ENCODE measurements around the gene NDUFC2.
"Not testable (repeated sequence)": the region's sequence is repeated elsewhere in the genome, so short reads cannot be mapped to it uniquely, and the experiment has no call there.

Gene NDUFC2

DNA sequence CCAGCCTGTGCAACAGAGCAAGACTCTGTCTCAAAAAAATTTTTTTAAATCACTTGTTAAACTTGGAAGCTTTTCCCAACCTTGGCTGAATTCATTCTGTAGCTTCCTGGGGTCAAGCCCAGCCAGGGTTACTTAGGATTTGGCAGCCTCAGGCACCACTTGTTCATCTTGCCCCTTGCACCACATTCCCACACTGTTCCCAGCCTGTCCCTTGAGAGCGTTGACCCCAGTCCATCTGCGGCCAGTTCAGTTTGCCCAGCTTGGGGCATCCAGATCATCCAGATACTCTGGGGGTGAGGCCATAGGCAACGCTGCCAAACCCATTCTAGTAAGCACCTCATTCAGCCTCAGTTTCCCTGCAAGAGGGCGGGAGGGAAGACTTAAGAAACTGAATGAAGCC is 24.7 kb downstream of the NDUFC2 start:
- DNase-seq (ENCODE audit: low read depth, low spot score): no peak

DNA sequence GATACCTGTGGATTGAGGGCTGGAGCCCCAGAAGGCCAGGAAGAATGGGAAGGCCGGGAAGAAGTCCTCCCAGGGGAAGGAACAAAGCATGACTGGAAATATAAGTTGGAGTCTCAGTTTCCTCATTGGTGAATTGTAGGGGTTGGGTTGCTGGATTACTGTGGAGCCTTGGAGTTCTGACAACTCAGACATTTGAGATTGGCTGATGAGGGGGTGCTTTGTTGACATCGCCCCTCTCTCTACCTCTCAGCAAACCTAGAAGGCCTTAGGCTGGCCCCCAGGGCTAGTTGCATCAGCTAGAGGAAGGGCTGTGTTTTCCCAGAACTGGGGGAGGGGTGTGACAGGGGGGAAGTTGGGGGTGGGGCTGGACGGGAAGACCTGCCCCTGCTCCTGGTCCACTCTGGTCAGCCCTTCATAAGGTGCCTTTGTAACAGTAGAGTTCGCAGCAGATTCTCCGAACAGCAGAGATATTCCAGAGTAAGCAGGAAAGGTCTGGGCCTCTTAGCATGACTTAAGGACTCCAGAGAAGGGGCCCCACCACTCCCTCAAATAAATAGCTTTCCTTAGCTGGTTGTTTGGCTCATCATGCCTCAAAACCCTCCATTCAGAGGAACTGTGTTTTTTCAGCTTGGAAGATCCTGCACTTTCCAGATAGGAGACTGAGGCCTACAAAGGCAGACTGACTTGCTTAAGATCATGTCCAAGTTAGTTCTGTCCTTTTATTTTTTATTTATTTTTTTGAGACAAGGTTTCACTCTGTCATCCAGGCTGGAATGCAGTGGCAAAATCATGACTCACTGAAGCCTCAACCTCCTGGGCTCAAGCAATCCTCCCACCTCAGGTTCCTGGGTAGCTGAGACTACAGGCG is 28.5 kb downstream of the NDUFC2 start:
- no peak for DNase-seq (ENCODE audit: low read depth, low spot score)

DNA sequence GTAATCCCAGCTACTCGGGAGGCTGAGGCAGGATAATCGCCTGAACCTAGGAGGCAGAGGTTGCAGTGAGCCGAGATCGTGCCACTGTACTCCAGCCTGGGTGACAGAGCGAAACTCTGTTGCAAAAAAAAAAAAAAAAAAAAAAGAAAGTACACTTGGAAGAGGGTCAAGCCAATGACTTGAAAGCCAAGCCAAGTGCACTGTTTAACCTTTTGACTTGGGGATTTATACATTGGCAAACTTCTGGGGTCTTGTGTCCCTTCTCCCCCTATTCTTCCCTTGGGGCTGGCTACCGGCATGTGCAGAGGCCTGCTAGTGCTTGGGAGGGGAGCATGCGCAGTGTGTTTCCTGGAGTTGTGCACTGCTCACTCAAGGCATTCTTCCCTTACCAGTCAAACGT is 30.3 kb downstream of the NDUFC2 start:
- DNase-seq (ENCODE audit: low read depth, low spot score): no peak

DNA sequence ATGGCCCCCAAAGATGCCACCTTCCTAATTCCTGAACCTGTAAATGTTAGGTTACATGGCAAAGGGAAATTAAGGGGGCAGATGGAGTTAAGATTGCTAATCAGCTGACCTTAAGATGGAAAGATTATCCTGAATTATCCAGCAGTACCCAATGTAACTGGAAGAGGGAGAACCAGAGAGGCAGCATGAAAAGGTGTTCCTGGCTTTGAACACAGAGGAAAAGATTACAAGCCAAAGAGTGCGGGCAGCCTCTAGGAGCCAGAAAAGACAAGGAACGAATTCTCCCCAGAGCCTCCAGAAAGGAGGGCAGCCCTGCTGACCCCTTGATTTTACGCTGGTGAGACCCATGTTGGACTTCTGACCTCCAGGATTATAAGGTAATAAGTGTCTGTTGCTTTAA is 31.1 kb downstream of the NDUFC2 start:
- no peak for DNase-seq (ENCODE audit: low read depth, low spot score)

DNA sequence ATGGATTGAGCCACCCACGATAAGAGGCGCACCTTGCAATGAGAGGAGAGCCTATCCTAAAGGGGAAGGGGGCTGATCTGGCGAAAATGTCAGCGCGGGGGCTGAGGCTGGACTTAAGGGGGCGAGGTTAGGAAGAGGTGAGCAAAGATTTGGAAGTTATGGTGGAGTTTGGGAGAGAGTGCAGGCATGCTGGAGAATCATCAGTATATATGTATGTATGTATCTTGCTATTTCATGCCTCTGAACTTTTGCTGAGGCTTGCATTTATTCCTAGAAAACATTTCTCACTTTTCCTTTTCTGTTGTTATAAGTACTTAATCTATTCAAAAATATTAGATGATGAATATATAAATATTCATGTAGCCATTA is 33.2 kb downstream of the NDUFC2 start:
- no peak for DNase-seq (ENCODE audit: low read depth, low spot score)

DNA sequence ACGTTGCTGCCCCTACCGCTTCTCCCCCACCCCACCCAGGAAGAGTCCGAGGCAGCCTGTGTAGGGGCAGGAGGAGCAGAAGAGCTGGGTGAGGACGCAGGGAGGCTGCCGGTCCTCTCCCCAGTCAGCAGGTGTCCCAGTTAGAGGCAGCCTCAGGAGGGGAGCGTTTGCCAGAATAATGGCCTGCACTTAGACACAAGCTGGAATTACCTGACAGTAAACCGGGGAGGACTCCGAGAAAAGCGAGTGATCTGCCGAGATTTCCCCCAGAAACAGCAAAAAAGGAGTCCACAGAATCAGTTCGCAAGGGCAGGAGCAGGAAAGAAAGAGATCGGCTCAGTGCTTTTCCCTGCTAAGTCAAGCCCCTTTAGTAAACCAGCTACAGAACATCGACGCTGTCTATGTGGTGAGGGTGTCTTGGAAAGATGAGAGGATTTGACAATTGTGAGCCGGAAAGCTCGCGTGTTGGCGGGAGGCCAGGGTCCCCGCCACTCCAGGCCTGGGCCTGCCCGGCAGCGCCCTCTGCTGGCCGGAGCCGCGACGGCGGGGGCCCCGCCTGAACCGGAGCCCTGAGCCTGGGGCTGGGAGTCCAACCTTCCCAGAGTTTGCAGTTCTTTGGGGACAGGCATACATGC is 33.7 kb downstream of the NDUFC2 start:
- DNase-seq (ENCODE audit: low read depth, low spot score): no peak

DNA sequence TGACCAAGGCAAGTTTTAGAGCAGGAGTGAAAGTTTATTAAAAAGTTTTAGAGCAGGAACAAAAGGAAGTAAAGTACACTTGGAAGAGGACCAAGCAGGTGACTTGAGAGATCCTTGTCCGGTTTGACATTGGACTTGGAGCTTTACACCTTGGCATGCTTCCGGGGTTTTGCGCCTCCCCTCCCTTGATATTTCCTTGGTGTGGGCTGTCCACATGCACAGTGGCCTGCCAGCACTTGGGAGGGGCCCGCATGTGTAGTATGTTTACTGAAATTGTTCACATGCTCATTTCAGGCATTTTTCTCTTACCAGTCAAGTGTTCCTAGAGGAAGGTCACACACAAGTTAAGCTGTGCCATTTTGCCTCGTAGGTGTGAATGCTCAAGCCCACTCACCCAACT is 35.0 kb downstream of the NDUFC2 start:
- no peak for DNase-seq (ENCODE audit: low read depth, low spot score)

DNA sequence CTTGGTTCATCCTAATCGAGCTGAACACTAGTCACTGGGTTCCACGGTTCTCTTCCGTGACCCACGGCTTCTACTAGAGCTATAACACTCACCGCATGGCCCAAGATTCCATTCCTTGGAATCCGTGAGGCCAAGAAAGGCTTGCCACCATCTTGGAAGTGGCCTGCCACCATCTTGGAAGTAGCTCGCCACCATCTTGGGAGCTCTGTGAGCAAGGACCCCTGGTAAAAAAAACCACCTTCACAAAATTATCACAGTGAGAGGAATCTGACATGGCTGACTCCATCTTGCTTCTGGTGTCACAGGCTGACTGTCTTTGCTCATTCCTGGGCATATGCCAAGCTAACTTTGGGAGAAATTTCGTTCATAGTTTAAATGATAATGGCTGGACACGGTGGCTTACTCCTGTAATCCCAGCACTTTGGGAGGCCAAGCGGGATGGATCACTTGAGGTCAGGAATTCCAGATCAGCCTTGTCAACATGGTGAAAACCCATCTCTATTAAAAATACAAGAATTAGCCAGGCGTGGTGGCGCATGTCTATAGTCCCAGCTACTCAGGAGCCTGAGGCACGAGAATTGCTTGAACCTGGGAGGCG is 37.7 kb downstream of the NDUFC2 start:
- DNase-seq (ENCODE audit: low read depth, low spot score): no peak

DNA sequence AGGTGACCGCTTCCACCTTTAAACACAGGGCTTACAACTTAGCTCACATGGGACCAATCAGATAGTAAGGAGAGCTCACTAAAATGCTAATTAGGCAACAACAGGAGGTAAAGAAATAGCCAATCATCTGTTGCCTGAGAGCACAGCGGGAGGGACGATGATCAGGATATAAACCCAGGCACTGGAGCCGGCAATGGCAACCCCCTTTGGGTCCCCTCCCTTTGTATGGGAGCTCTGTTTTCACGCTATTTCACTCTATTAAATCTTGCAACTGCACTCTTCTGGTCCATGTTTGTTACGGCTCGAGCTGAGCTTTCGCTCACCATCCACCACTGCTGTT is 38.3 kb downstream of the NDUFC2 start:
- DNase-seq (ENCODE audit: low read depth, low spot score): not testable (repeated sequence)

DNA sequence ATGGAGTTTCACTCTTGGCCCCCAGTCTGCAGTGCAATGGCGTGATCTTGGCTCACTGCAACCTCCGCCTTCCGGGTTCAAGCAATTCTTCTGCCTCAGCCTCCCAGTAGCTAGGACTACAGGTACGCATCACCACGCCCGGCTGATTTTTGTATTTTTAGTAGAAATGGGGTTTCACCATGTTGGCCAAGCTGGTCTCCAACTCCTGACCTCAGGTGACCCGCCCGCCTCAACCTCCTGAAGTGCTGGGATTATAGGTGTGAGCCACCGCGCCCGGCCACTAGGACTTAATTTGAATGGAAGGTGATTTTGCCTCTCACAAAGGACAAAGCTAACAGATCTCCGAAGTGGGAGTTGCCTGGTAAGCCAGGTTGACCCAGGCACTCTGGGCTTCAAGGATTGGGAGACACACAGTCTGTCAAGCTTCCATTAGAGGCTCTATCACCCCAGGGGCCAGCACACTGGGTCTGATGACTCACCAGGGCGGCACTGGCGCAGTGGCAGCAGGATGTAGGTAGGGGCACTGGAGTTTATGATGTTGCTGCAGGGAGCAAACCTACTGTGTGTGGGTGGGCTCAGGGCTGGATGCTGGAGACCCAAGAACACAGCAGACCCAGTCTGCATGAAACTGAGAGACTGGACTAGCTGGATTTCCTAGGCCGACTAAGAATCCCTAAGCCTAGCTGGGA is 38.8 kb downstream of the NDUFC2 start:
- no peak for DNase-seq (ENCODE audit: low read depth, low spot score)

DNA sequence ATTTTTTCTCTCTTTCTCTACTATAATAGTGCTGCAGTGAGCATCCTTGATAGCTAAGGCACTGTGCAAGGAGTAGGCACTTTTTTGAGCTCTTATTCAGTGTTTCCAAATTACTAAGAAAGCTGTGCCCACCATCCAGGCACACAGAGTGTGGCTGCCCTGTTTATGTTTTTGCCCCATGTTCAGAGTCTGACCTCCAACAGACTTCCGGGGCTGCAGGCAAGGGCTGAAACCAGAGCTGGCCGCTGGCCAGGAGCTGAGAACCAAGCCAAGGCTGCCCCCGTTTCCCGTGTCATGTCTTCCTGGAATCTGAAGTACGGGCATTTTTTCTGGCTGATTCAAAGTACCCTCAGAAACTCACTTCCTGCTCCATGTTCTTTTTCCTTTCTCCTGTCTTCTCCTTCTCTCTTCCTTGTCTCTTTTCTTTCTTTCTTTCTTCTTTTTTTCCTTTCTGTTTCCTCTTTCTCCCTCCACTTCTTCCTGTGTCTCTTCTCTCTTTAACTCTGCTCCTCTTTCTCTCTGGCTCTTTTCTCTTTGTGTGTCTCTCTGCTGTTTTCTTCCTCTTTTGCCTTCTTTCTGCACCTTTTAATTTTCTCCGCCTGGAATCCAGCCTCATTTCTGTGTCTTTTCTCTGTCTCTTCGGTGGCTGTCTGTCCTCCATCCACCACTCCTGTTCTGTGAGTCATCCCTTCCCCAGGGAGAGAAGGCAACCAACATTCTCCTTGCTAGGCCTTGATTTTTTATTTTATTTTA is 39.6 kb downstream of the NDUFC2 start:
- DNase-seq (ENCODE audit: low read depth, low spot score): no peak

DNA sequence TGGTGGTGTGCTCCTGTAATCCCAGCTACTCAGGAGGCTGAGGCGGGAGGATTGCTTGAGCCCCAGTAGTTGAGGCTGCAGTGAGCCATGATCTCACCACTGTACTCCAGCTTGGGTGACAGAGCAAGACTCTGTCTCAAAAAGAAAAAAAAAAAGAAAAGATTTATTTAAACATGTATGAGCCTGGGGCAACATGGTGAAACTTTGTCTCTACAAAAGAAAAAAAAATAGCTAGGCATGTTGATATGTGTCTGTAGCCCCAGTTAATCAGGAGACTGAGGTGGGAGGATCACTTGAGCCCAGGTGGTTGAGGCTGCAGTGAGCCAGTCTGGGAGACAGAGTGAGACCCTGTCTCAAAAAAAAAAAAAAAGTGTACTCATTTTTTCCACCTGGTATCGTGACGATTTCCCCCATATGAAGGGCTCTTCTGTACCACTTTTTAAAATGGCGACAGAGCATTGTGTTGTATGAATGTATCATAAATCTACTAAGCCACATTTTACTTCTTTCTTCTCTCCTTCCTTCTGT is 40.2 kb downstream of the NDUFC2 start:
- no peak for DNase-seq (ENCODE audit: low read depth, low spot score)

DNA sequence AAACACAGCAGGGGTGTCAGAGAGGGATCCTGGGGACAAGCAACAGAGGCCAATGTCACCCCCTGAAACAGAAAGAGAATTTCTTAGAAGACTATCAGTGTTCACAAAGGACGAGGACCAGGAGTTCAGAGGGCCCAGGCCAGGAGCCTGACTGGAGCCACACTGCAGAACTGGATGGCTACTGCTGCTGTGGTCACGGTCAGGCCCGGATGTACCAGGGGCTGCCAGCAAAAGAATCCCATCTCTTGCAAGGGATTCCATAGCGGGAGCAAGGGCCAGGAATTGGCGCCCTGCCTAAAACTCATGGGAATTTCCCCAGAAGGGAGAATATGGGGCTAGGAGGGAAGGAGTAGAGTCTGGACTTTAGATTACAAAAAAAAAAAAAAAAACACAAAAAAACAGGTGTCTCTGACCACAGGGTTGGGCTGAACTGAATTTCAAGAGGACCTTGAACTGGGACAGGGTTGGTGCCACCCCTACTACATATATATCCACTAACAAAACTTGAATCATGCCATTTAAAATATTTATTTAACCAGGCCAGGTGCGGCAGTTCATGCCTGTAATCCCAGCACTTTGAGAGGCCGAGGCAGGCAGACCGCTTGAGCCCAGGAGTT is 40.9 kb downstream of the NDUFC2 start:
- DNase-seq (ENCODE audit: low read depth, low spot score): no peak

DNA sequence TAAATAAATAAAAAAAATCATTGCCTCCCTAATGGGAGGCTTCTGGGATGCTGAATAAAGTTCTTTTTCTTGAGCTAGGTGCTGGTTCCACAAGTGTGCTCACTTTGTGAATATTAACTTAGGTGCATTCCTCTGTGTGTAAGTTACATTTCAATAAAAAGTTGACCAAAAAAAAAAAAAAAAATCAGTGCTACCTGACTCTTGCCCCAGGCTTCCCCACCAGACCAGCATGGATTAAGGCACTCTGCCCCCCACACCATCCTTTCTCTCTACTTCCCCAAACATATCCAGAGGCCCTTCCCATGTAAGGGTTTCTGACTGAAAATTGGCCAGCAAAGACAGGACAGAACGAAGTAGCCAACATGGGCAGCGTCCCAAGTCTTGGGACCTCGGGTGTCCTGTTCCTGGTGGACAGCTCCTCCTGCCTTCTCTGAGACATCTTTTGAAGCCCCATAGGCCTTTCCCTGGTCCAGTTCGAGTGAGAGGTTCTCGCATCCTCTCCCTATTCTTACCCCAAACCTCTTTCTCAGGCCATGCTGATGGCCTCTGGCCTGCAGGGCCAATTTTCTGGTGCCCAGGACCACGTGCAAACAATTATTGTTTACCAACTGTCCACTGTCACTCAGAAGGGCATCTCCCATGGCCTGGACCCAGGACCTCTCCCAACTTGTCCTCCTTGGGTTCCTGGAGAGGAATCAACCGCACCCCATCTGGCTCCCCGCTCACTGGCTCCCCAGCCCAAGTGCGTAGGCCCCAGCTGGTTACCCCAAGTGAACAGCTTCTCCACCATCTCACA is 41.6 kb downstream of the NDUFC2 start:
- DNase-seq (ENCODE audit: low read depth, low spot score): no peak

DNA sequence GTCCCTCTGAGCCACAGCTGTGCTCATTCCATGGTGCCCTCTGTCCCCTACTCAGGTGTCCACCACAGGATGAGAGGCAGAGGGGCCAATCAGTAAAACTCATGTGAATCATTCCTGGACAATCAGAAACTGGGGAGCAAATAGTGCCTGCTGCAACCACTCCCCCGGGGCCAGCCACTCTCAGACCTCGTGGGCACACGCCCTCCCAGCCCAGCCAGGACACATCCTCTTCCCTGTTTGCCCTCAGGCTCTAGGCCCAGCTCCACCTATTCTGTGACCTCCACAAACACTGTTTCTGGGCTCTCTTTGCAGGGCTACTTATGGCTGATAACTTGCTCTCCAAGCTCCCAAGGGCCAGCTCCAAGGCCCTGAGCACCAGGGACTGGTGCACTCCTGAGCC is 42.6 kb downstream of the NDUFC2 start:
- no peak for DNase-seq (ENCODE audit: low read depth, low spot score)

DNA sequence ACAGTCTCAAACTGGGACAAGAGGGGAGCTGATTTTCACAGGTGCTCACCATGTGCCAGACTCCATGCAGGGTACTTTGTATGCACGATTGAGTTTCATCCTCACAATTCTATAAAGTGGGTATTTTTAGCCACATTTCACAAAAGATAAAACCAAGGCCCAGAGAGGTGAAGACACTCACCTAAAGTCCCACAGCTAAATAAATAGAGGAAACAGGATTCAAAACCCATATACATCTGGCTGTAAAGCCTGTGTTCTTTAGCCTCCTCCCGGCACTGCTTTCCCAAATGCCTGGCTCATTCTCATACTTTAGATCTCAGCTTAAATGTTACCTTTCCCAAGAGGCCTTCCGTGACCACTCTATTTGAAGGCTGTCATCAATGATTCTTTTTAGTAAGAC is 43.3 kb downstream of the NDUFC2 start:
- DNase-seq (ENCODE audit: low read depth, low spot score): no peak

DNA sequence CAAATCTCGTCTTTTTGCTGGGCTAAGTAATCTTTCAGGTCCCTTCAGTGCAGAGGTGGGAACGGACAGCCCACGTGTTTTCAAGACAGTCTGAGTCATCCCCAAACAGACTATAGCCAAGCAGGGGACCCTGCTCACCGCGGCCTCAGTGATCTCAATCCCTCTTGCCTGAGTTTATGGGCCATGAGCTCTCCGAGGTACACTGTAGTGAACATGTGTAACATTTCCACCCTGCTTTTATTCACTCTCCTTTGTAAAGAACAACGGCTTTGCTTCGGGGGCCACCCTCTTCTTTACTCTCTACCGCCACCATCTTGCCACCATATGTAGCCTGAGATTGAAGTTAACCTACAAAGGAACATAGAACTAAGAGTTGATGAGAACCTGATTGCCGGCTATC is 45.0 kb downstream of the NDUFC2 start:
- no peak for DNase-seq (ENCODE audit: low read depth, low spot score)

DNA sequence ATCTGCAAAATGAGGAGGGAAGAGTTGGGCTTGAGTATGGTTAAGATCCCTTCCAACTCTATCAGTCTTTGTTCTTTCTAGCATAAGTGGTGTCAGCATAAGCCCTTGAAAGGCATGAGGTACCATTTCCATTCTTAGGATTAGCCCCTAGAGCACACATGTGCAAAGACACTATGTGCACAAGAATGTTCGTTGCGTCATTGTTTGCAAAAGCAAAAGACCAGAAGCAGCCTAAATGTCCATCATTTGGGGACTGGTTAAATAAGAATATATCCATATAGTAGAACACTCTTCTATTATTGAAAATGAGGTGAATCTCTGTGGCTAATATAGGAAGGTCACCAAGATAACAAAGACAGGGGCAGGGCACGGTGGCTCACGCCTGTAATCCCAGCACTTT is 46.6 kb downstream of the NDUFC2 start:
- DNase-seq (ENCODE audit: low read depth, low spot score): no peak

DNA sequence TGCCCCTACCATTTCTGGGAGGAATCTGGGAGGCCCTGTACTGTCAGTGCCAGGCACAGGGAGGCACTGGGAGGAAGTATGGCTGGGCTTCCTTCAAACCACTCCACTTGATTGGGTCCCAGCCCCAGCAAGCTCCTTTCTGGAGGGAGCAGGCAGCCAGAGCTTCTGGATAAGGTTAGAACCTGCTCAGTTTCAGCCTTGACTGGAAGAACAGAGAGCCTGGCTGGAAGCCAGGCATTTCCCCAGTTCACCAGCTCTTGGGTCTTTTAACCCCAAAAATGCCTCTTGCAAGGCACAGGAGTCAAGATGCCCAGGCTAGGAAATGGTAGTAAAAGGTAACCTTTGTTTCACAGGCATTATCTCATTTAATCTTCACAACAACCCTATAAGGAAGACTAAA is 47.6 kb downstream of the NDUFC2 start:
- no peak for DNase-seq (ENCODE audit: low read depth, low spot score)

DNA sequence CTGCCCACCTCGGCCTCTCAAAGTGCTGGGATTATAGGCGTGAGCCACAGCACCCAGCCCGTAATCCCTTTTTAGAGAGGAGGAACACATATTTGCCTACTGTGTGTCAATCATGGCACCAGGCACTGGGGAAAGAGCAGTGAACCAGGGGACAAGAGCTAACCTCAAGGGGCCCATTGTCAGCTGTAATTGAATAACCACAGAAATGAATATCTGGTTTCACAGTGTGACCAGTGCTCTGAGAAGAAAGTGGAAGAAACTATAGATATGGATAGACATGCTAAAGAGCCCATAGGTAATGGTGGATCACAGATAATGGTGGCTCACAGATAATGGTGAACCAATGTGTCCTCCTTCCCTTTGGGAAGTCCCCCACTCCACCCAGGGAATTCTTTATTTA is 48.0 kb downstream of the NDUFC2 start:
- no peak for DNase-seq (ENCODE audit: low read depth, low spot score)

Data from iPS DF 19.7 (cell line).